Cerebellar nuclear complex (tissue), 1 donor: ENCODE measurements around the gene TMEM42.

Source experiments
- DNase-seq, 2 experiments: peaks; one replicate each; lab custom pipeline; 2025; lab: John Stamatoyannopoulos, UW

The TMEM42 gene

GRCh38 chr3:44874308-44874707, 12.6 kb downstream of the TMEM42 start, which contains the start of gene TGM4:
TSS of gene TGM4 (plus strand) at chr3:44874608. CDS start at chr3:44874679, 71 bp downstream.
- DNase-seq, result no peak

GRCh38 chr3:44875596-44875995, 13.9 kb downstream of the TMEM42 start:
- DNase-seq, result no peak

- DNase-seq, result no peak
Measured at GRCh38 chr3:44877333-44877732, 15.6 kb downstream of the TMEM42 start.

GRCh38 chr3:44880284-44880683, 18.6 kb downstream of the TMEM42 start:
- no peak for DNase-seq

GRCh38 chr3:44883213-44883955, 21.7 kb downstream of the TMEM42 start:
- no peak for DNase-seq

GRCh38 chr3:44883999-44884431, 22.3 kb downstream of the TMEM42 start:
- no peak for DNase-seq

GRCh38 chr3:44885618-44886017, 23.9 kb downstream of the TMEM42 start:
- DNase-seq, result no peak

GRCh38 chr3:44886561-44886960, 24.8 kb downstream of the TMEM42 start:
- no peak for DNase-seq

- no peak for DNase-seq
Measured at GRCh38 chr3:44887101-44887500, 25.4 kb downstream of the TMEM42 start.

- no peak for DNase-seq
Measured at GRCh38 chr3:44890258-44890657, 28.5 kb downstream of the TMEM42 start.

- DNase-seq, result no peak
Measured at GRCh38 chr3:44890852-44891251, 29.1 kb downstream of the TMEM42 start.

- no peak for DNase-seq
Measured at GRCh38 chr3:44892689-44893088, 31.0 kb downstream of the TMEM42 start.

- no peak for DNase-seq
Measured at GRCh38 chr3:44893097-44893496, 31.4 kb downstream of the TMEM42 start.

GRCh38 chr3:44894485-44894884, 32.8 kb downstream of the TMEM42 start:
- DNase-seq, result no peak

- DNase-seq, result no peak
Measured at GRCh38 chr3:44896440-44896839, 34.7 kb downstream of the TMEM42 start.

GRCh38 chr3:44899683-44900367, 38.1 kb downstream of the TMEM42 start:
- DNase-seq, result no peak

GRCh38 chr3:44902628-44903027, 40.9 kb downstream of the TMEM42 start:
- DNase-seq, result no peak

- DNase-seq, result no peak
Measured at GRCh38 chr3:44903314-44903713, 41.6 kb downstream of the TMEM42 start.

GRCh38 chr3:44903751-44904150, 42.0 kb downstream of the TMEM42 start:
- DNase-seq, result no peak

GRCh38 chr3:44905446-44906157, 43.9 kb downstream of the TMEM42 start:
- no peak for DNase-seq

GRCh38 chr3:44906997-44907396, 45.3 kb downstream of the TMEM42 start:
- DNase-seq, result no peak

- DNase-seq, result no peak
Measured at GRCh38 chr3:44907612-44908011, 45.9 kb downstream of the TMEM42 start.

GRCh38 chr3:44909063-44909462, 47.4 kb downstream of the TMEM42 start:
- DNase-seq, result no peak
